HCT116 (cell line): ENCODE data around the gene PTPRCAP. TPM values are rescaled to one million over a fixed set of nuclear protein-coding genes. Genes with fewer than 3 reads are reported as not detected.
"Not testable (repeated sequence)": the region's sequence is repeated elsewhere in the genome, so short reads cannot be mapped to it uniquely, and the experiment has no call there.

ENCODE experiments used
- ATAC-seq: fragments of 200-7000 bp; cut with Tn5 transposase; 2 replicates; pipeline ENCODE4 v1.9.1; 2020; ENCODE audit warnings: mild to moderate bottlenecking, moderate library complexity
- BruUV-seq: library from RNA; stranded (reverse); fragments of 400-500 nt; replicated peaks from 2 replicates; lab custom pipeline; 2021; lab: Mats Ljungman, UMichigan
- CTCF ChIA-PET: fragments of 300-600 bp; sonication (Branson Sonifier 250); formaldehyde crosslinking; loops from one replicate; lab custom pipeline; 2021; ENCODE audit warnings: antibody characterized with exemption; lab: Charles Lee
- POLR2A ChIA-PET: fragments of 300-600, 350-600 bp; sonication (Branson Sonifier 250); formaldehyde crosslinking; loops from one replicate; lab custom pipeline; 2021; ENCODE audit warnings: antibody characterized with exemption; lab: Charles Lee
- RAD21 ChIA-PET, 2 experiments: fragments of 300-600 bp; sonication (Branson Sonifier 250); formaldehyde crosslinking; loops; one replicate each; lab custom pipeline; 2023; ENCODE audit warnings: low total read pairs in 2 of 2; ENCODE audit not compliant: uncharacterized antibody in 2 of 2, unreplicated experiment in 2 of 2, low non-redundant PET in 1 of 2; lab: Charles Lee
- DNase-seq: peaks from one replicate; pipeline ENCODE4 v3.0.0-alpha.2; 2010; ENCODE audit warnings: low read depth, low spot score
- H2AFZ ChIP-seq: fragments of 200-600 bp; shearing (Covaris generic), sonication (generic); 2 replicates; pipeline ENCODE4 v1.6.1; 2017; ENCODE audit warnings: low read depth, mixed run types, mixed read lengths, antibody characterized with exemption, low read length; ENCODE audit not compliant: poor library complexity, severe bottlenecking
- H3K27ac ChIP-seq: 2 replicates; pipeline ENCODE4 v1.5.1; 2012; ENCODE audit warnings: low read depth, low read length
- H3K27me3 ChIP-seq: fragments of 200-600 bp; sonication (generic); 2 replicates; pipeline ENCODE4 v1.6.1; 2016; ENCODE audit warnings: mixed run types, low read length, mixed read lengths; ENCODE audit not compliant: insufficient read depth
- H3K36me3 ChIP-seq, 2 experiments: fragments of 200-500 bp in 1 of 2; fragments of 200-600 bp in 1 of 2; sonication (Bioruptor generic) in 1 of 2; sonication (generic) in 1 of 2; 2 replicates each; pipeline versions ENCODE4 v1.5.1 to v1.6.1; 2014 to 2016; ENCODE audit warnings: low read length in 2 of 2, inconsistent platforms in 1 of 2, mixed read lengths in 1 of 2, mixed run types in 1 of 2; ENCODE audit not compliant: insufficient read depth in 2 of 2, control insufficient read depth in 1 of 2
- H3K4me1 ChIP-seq, 2 experiments: fragments of 200-600 bp in 1 of 2; sonication (generic) in 1 of 2; 2 replicates each; pipeline versions ENCODE4 v1.5.1 to v1.6.1; 2012 to 2017; ENCODE audit warnings: low read length in 2 of 2, inconsistent platforms in 1 of 2, mild to moderate bottlenecking in 1 of 2, mixed read lengths in 1 of 2, mixed run types in 1 of 2, moderate library complexity in 1 of 2; ENCODE audit not compliant: insufficient read depth in 2 of 2, control insufficient read depth in 1 of 2
- H3K4me2 ChIP-seq: fragments of 200-600 bp; sonication (generic); 2 replicates; pipeline ENCODE4 v1.6.1; 2017; ENCODE audit warnings: mixed run types, low read length, mixed read lengths
- H3K4me3 ChIP-seq, 2 experiments: fragments of 200-600 bp in 1 of 2; sonication (generic) in 1 of 2; replicated peaks in 1 of 2; 2 replicates each; pipeline ENCODE4 v1.5.1; 2011 to 2016; ENCODE audit warnings: low read length in 2 of 2, control low read depth in 1 of 2, low read depth in 1 of 2, mild to moderate bottlenecking in 1 of 2, mixed read lengths in 1 of 2, mixed run types in 1 of 2
- H3K79me2 ChIP-seq: fragments of 200-600 bp; sonication (generic); 2 replicates; pipeline ENCODE4 v1.6.1; 2017; ENCODE audit warnings: mild to moderate bottlenecking, mixed run types, low read length, moderate library complexity, mixed read lengths; ENCODE audit not compliant: insufficient read depth
- H3K9ac ChIP-seq: fragments of 200-600 bp; sonication (generic); 2 replicates; pipeline ENCODE4 v1.6.1; 2016; ENCODE audit warnings: low read length, mixed read lengths
- H3K9me2 ChIP-seq: fragments of 200-600 bp; sonication (generic), shearing (Covaris generic); 2 replicates; pipeline ENCODE4 v1.6.1; 2017; ENCODE audit warnings: mixed run types, mild to moderate bottlenecking, moderate library complexity; ENCODE audit not compliant: insufficient read depth
- H3K9me3 ChIP-seq, 2 experiments: fragments of 200-500 bp in 1 of 2; fragments of 200-600 bp in 1 of 2; sonication (Bioruptor generic) in 1 of 2; sonication (generic) in 1 of 2; 2 replicates each; pipeline ENCODE4 v1.6.1; 2014 to 2017; ENCODE audit warnings: low read length in 2 of 2, mixed read lengths in 2 of 2, inconsistent platforms in 1 of 2, low read depth in 1 of 2, mild to moderate bottlenecking in 1 of 2, mixed run types in 1 of 2, moderate library complexity in 1 of 2; ENCODE audit not compliant: control insufficient read depth in 1 of 2, insufficient read depth in 1 of 2
- H4K20me1 ChIP-seq: fragments of 200-600 bp; sonication (generic), shearing (Covaris generic); 2 replicates; pipeline ENCODE4 v1.6.1; 2017; ENCODE audit warnings: mixed run types, mild to moderate bottlenecking, moderate library complexity; ENCODE audit not compliant: insufficient read depth
- FOSL1 ChIP-seq: IDR thresholded peaks from 2 replicates; pipeline ENCODE4 v1.6.1; 2012; ENCODE audit warnings: low read depth
- TCF7L2 ChIP-seq: IDR thresholded peaks from 2 replicates; pipeline ENCODE4 v1.7.0; 2011; ENCODE audit warnings: borderline replicate concordance, inconsistent platforms; ENCODE audit not compliant: insufficient read depth, insufficient read length; ENCODE audit errors: extremely low read depth
- intact Hi-C: fragments of 100-400 bp; cut with micrococcal nuclease; formaldehyde crosslinking; loops from 2 replicates; pipeline ENCODE4 v1.10.0; 2022
- total RNA-seq: library from RNA; stranded (reverse); gene quantifications from one replicate; pipeline ENCODE4 v1.2.1, GENCODE V29; 2021; ENCODE audit not compliant: unreplicated experiment

Gene PTPRCAP
- total RNA-seq, 1 experiment from 2014 or later = 1.4 TPM

GRCh38 chr11:67428052-67429001 lies 9.2 kb downstream of the PTPRCAP start, which contains the start of gene RPS6KB2 (continued):
- TF ChIP-seq TCF7L2 = peak; percentile 34
- no peak for TF ChIP-seq FOSL1

- BruUV-seq, ATAC-seq, CTCF ChIA-PET: not testable (repeated sequence)
Measured at GRCh38 chr11:67427364-67427859, 10.1 kb downstream of the PTPRCAP start.

More at GRCh38 chr11:67427364-67427859, 10.1 kb downstream of the PTPRCAP start:
- Histone ChIP-seq H3K27ac (peak overlapping the region; percentile 20; the same call in 1 of the 2 replicates), H3K4me1 (peaks cover 15 to 21% of the 10 kb centered on the region in 2 experiments), H3K79me2 (peaks cover 27% of the 10 kb centered on the region), H3K4me2 (peak overlapping the region; percentile 95; the same call in 1 of the 2 replicates)
- H3K36me3 ChIP-seq, H2AFZ ChIP-seq, H3K4me3 ChIP-seq, H3K27me3 ChIP-seq, H3K9me3 ChIP-seq, RAD21 ChIA-PET, DNase-seq, H3K9me2 ChIP-seq, H3K9ac ChIP-seq, H4K20me1 ChIP-seq: not testable (repeated sequence)
- intact Hi-C loops = loop anchor here (5.0 kb wide), 1 partner anchor 80 kb away; the partner anchor contains the start of genes CDK2AP2 and PITPNM1
- POLR2A ChIA-PET = interaction anchor here (0.7 kb wide), 1 partner anchor 59 kb away, joined by 3 read pairs; no protein-coding TSS in a partner anchor
